Occipital lobe (tissue), 2 donors: ENCODE results near the gene GRHL1. TPM values are rescaled to one million over a fixed set of nuclear protein-coding genes. Genes with fewer than 3 reads are reported as not detected.
"Not testable (repeated sequence)": the region's sequence is repeated elsewhere in the genome, so short reads cannot be mapped to it uniquely, and the experiment has no call there.

Source experiments
- DNase-seq: peaks from one replicate; lab custom pipeline; 2025; lab: John Stamatoyannopoulos, UW
- total RNA-seq: library from RNA; depleted of rRNA; stranded (reverse); fragments of >200 nt; gene quantifications from one replicate; pipeline ENCODE4 v1.2.3, GENCODE V29; 2014

Gene GRHL1
- total RNA-seq, 1 donor from 2014 or later: 4.1 TPM

DNA sequence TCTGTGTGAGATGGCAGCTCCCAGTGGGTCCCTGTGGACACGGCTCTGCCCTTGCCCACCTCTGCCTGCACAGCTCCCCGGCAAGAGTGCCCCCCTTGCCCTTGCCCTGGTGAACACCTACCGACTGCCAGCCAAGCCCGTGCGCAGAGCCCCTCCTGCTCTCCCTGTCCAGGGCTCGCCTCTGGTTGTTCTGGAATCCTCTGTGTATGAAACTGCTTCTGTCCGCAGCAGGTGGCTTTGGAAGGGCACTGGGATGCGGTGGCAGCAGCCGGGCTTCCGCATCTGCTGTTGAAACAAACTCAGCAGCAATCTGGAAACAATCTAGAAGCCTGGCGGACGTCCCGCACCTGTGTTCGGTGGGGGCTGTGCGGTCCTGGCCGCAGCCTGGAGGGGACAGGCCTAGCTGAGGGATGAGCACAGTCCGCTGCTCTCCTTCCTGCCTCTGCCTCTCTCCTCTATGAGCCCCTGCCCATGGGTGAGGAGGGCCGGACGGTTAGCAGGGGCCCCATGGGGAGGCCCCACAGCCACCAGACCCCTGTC is 57.8 kb downstream of the GRHL1 start:
- DNase-seq: no peak

DNA sequence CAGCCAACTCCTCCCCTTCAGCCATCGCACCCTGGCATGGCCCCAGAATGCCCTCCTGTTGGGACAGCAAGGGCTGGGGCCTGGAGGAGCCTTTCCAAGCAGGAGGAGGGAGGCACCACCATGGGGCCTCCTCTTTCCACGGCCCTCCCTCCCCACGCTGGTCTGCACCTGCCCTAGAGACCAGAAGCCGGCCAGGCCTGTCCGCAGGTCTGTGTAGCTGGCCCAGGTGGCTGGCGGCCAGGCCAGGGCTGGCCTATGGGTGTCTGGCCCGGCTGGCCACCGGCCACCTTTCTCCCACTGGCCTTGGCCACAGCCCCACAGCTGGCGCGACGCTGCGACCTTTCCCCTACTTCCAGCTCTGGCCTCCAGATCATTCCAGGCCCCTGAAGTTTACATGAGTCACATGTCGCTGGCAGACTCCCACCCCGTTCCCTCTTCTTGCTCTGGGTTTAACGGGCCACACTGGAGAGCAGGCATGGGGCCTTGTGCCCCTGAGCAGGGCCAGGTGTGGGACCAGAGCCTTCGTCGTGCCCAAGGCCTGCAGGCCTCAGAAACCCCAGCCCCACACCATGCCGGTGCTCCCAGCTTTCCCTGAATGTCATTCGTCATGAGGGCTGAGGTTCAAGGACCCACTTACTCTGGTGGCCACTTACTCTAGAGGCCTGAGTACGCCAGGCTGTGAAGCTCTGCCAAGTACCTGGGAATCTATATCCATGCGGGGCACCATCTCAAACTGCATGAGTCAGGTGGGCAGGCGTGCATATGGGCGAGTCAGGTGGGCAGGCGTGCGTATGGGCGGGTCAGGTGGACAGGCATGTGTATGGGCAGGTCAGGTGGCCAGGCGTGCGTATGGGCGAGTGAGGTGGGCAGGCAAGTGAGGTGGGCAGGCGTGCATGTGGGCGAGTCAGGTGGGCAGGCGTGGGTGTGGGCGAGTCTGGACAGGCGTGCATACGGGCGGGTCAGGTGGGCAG is 58.6 kb downstream of the GRHL1 start:
- DNase-seq: no peak

DNA sequence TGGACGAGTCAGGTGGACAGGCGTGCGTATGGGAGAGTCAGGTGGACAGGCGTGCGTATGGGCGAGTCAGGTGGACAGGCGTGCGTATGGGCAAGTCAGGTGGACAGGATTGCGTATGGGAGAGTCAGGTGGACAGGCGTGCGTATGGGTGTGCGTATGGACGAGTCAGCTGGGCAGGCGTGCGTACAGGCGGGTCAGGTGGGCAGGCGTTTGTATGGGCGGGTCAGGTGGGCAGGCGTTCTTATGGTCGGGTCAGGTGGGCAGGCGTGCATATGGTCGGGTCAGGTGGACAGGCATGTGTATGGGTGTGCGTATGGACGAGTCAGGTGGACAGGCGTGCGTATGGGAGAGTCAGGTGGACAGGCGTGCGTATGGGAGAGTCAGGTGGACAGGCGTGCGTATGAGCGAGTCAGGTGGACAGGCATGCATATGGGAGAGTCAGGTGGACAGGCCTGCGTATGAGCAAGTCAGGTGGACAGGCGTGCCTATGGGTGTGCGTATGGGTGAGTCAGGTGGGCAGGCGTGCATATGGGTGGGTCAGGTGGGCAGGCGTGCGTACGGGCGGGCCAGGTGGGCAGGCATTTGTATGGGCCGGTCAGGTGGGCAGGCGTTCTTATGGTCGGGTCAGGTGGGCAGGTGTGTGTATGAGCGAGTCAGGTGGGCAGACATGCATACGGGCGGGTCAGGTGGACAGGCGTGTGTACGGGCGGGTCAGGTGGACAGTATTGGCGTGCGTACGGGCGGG is 59.5 kb downstream of the GRHL1 start:
- DNase-seq: not testable (repeated sequence)

DNA sequence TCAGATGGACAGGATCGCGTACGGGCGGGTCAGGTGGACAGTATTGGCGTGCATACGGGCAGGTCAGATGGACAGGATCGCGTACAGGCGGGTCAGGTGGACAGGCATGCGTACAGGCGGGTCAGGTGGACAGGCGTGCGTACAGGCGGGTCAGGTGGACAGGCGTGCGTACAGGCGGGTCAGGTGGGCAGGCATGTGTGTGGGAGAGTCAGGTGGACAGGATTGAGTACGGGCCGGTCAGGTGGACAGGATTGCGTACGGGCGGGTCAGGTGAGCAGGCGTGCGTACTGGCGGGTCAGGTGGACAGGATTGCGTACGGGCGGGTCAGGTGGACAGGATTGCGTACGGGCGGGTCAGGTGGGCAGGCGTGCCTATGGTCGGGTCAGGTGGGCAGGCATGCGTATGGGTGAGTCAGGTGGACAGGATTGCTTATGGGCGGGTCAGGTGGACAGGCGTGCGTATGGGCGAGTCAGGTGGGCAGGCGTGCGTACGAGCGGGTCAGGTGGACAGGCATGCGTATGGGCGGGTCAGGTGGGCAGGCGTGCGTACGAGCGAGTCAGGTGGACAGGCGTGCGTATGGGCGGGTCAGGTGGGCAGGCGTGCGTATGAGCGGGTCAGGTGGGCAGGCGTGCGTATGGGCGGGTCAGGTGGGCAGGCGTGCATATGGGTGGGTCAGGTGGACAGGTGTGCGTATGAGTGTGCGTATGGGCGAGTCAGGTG is 60.3 kb downstream of the GRHL1 start:
- DNase-seq: not testable (repeated sequence)

DNA sequence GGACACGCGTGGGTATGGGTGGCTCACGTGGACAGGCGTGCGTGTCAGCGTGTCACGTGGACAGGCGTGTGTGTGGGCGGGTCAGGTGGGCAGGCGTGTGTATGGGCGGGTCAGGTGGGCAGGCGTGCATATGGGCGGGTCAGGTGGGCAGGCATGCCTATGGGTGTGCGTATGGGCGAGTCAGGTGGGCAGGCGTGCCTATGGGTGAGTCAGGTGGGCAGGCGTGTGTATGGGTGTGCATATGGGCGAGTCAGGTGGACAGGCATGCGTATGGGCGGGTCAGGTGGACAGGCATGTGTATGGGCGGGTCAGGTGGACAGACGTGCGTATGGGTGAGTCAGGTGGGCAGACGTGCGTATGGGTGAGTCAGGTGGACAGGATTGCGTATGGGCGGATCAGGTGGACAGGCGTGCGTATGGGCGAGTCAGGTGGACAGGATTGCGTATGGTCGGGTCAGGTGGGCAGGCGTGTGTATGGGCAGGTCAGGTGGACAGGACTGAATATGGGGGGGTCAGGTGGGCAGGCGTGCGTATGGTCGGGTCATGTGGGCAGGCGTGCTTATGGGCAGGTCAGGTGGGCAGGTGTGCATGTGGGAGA is 61.0 kb downstream of the GRHL1 start:
- not testable (repeated sequence) for DNase-seq

DNA sequence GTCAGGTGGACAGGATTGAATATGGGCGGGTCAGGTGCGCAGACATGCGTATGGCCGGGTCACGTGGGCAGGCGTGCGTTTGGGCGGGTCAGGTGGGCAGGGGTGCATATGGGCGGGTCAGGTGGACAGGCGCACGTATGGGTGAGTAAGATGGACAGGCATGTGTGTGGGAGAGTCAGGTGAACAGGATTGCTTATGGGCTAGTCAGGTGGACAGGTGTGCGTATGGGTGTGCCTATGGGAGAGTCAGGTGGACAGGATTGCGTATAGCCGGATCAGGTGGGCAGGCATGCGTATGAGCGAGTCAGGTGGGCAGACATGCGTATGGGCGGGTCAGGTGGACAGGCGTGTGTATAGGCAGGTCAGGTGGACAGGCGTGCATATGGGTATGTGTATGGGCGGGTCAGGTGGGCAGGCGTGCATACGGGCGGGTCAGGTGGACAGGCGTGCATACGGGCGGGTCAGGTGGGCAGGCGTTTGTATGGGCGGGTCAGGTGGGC is 61.5 kb downstream of the GRHL1 start:
- DNase-seq: no peak

DNA sequence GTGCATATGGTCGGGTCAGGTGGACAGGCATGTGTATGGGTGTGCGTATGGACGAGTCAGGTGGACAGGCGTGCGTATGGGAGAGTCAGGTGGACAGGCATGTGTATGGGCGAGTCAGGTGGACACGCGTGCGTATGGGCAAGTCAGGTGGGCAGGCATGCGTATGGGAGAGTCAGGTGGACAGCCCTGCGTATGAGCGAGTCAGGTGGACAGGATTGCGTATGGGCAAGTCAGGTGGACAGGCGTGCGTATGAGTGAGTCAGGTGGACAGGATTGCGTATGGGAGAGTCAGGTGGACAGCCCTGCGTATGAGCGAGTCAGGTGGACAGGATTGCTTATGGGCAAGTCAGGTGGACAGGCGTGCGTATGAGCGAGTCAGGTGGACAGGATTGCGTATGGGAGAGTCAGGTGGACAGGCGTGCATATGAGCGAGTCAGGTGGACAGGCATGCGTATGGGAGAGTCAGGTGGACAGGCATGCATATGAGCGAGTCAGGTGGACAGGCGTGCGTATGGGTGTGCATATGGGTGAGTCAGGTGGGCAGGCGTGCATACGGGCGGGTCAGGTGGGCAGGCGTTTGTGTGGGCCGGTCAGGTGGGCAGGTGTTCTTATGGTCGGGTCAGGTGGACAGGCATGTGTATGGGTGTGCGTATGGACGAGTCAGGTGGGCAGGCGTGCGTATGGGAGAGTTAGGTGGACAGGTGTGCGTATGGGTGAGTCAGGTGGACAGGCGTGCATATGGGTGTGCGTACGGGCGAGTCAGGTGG is 62.3 kb downstream of the GRHL1 start:
- DNase-seq: not testable (repeated sequence)

DNA sequence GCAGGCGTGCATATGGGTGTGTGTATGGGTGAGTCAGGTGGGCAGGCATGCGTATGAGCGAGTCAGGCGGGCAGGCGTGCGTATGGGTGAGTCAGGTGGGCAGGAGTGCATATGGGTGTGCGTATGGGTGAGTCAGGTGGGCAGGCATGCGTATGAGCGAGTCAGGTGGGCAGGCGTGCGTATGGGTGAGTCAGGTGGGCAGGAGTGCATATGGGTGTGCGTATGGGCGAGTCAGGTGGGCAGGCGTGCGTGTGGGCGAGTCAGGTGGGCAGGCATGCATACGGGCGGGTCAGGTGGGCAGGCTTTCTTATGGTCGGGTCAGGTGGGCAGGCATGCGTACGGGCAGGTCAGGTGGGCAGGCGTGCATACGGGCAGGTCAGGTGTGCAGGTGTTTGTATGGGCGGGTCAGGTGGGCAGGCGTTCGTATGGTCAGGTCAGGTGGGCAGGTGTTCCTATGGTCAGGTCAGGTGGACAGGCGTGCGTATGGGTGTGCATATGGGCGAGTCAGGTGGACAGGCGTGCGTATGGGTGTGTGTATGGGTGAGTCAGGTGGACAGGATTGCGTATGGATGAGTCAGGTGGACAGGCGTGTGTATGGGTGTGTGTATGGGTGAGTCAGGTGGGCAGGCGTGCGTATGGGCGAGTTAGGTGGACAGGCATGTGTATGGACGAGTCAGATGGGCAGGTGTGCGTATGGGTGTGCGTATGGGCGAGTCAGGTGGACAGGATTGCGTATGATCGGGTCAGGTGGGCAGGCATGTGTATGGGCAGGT is 63.1 kb downstream of the GRHL1 start:
- DNase-seq: no peak

DNA sequence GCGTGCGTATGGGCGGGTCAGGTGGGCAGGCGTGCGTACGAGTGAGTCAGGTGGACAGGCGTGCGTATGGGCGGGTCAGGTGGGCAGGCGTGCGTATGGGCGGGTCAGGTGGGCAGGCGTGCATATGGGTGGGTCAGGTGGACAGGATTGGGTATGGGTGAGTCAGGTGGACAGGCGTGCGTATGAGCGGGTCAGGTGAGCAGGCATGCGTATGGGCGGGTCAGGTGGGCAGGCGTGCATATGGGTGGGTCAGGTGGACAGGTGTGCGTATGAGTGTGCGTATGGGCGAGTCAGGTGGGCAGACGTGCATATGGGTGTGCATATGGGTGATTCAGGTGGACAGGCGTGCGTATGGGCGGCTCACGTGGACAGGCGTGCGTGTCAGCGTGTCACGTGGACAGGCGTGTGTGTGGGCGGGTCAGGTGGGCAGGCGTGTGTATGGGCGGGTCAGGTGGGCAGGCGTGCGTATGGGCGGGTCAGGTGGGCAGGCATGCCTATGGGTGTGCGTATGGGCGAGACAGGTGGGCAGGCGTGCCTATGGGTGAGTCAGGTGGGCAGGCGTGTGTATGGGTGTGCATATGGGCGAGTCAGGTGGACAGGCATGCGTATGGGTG is 64.0 kb downstream of the GRHL1 start:
- DNase-seq: not testable (repeated sequence)

DNA sequence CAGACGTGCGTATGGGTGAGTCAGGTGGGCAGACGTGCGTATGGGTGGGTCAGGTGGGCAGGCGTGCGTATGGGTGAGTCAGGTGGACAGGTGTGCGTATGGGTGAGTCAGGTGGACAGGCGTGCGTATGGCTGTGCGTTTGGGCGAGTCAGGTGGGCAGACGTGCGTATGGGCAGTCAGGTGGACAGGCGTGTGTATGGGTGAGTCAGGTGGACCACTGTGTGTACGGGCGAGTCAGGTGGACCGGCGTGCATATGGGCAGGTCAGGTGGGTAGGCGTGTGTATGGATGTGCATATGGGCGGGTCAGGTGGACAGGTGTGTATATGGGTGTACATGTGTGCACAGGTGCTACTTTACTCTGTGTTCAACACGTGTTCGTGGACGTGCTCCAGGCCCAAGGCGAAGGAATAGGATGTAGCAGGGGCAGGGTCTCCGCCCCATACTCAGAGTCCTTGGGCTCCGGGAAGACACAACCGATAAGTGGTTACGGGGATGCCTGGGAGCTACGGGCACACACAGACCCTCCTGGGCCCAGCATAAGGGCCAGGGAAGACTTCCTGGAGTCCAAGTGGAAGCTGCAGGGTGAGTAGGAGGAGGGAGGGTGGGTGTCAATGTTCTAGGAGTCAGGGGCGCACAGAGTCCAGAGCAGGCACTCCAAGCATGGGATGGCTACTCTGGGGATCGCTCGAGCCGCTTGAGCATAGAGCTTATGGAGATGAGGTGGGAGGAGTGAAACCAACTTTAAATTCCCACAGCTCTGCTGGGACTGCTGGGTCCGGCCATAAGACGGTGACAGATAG is 64.7 kb downstream of the GRHL1 start:
- DNase-seq: no peak

DNA sequence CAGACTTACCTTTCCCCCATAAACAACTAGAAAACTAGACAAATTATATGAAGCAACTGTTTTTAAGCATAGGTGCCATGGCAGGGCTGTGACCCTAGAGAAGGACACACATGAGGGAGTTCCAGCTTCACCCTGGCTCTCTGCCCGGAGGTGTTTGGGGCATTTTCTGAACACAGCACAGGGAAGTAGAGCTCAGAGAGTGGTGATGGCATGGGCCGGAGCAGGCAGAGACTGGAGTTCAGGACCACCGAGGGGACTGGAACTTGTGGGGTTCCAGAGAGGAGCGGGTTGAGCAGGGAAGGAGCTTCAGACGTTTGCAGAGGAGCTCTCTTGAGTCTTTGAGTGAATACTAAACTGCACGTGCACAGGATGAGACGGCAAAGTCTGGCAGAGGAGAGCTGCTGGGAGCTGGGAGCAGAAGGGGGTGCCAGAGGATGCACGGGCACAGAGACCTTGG is 65.3 kb downstream of the GRHL1 start:
- DNase-seq: no peak

DNA sequence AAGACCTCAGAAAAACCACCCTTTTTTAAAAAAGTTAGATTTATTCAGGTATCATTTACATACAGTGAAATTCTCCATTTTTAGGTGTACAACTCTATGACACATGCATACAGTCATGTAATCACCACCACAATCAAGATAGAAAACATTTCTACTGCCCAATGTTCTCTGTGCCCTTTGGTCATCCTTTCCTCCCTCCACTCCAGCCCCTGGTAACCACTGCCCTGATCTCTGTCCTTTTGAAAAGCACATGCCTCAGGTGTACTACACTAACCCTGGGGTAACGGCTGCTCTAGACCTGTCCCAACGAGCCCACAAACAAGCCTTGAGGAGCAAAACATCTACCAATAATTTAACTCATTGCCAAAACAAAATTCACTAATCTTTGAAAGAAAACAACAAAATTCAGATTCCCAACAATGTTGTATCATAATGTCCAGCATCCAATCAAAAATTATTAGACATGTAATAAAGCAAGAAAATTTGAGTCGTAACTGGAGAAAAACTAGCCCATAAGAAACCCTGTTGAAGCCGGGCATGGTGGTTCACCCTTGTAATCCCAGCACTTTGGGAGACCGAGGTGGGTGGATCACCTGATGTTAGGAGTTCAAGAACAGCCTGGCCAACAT is 65.9 kb downstream of the GRHL1 start:
- DNase-seq: no peak

DNA sequence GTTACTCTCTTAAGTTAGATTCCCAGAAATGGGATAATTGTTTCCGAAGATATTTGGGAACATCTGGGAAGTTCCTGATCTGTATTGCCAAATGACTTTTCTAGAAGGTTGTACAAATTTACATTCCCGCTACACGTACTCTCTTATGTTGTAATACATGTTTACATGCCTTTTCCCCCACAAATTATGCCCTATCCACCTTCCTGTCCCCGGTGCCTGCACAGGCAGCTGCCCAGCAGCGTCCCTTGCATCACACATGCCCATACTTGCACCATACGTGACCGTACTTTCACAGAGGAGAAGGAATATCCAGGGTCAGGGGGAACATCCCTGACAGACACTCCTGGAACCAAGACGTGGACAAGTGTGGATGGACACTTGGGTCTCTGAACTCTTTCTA is 67.7 kb downstream of the GRHL1 start:
- no peak for DNase-seq

DNA sequence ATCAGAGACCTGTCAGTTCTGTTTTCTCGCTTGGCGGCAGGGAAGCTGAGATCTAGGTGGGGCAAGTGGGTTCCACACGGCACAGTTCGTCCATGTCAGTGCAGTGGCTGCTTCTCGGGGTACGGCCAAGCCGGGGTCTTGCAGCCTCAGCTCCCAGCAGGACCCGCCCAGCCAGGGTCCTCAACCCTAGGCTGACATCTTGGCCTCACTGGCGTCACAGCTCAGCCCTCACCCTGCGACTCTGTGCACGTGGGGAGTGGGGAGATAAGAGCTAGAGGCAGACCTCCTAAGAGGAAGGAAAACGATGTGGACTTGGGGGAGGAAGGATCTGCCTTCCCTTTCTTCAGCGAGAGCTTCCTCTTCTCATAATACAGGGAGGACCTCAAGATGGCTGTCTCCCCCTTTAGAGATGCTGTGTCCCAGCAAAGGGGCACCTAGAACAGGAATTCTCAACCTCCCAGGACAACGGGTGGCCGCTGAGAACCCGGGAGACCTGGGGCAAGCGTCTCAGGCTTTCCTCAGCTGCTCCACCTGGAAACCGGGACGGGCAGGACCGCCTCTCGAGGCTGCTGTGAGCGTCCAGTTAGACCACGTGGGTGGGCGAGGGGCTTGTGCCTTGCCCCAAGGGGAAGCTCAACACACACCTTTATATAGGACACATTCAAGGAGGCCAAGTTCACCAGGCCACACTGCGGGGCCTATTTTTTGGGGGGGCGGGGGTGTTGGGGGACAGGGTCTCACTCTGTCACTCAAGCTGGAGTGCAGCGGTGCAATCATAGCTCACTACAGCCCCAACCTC is 68.3 kb downstream of the GRHL1 start:
- DNase-seq: no peak

DNA sequence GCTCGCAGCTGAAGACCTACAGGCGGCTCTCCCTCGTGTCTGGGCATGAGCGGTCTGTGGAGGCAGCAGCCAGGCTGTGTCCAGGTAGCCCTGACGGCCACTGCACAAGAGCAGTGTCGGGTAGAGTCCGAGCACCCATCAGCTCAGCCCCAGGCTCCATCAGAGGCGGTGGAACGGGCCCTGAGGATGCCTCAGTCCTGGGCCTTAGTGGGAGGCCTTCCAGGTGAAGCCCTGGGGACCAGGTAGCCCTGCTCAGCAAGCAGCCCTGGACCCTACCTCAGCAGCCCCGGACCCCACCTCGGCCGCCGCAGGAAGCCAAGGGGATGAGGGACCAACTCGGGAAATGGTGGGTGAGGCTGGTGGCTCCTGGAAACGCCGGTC is 70.5 kb downstream of the GRHL1 start:
- no peak for DNase-seq

DNA sequence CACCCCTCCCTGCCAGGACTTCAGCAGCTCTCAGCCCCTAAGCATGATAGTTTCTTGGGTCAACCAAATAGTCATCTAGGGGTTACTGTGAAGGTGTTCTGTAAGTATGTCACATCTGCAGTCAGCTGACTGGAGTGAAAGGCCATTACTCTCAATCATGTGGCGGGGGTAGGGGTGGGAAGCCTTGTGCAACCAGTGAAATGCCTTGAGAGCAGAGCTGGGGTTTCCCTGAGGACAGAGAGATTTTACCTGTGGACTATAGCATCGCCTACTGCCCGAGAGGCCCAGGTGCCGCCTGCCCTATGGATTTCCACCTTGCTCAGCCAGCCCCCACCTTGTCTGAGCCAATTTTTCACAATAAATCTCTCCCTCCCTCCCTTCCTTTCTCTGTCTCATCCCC is 71.0 kb downstream of the GRHL1 start:
- no peak for DNase-seq
